Lower leg skin (tissue), 4 donors: ENCODE measurements around the gene OXSR1. TPM values are rescaled to one million over a fixed set of nuclear protein-coding genes. Genes with fewer than 3 reads are reported as not detected.

ENCODE experiments used
- DNase-seq, 2 donors: peaks; one replicate each; pipeline ENCODE4 v3.0.0-alpha.2; 2019; ENCODE audit warnings: low spot score in 2 of 2
- H3K4me3 ChIP-seq: fragments of 200-600 bp; sonication (generic); 2 replicates; pipeline ENCODE4 v1.5.1; 2017; ENCODE audit warnings: mild to moderate bottlenecking, low read depth; ENCODE audit not compliant: poor library complexity, severe bottlenecking
- CTCF ChIP-seq, 3 donors: fragments of 450-650 bp; IDR thresholded peaks; one replicate each; pipeline ENCODE4 v1.5.1; 2016; ENCODE audit warnings: antibody characterized with exemption in 3 of 3, mild to moderate bottlenecking in 3 of 3, moderate library complexity in 2 of 3
- POLR2A ChIP-seq, 2 donors: fragments of 450-650 bp; IDR thresholded peaks; one replicate each; pipeline ENCODE4 v1.6.1; 2016 to 2017; ENCODE audit warnings: antibody characterized with exemption in 2 of 2, mild to moderate bottlenecking in 1 of 2, moderate library complexity in 1 of 2
- WGBS, 2 donors: methylation state at CpG; one replicate each; pipeline ENCODE4 v1.1.5; 2018; 5-methylcytosine and 5-hydroxymethylcytosine counted together
- intact Hi-C: fragments of 100-400 bp; cut with DNase I; formaldehyde crosslinking; loops from one replicate; pipeline ENCODE4 v1.15.0; 2023; ENCODE audit warnings: low total_unique reads
- total RNA-seq, 4 donors: library from RNA; depleted of rRNA; stranded (reverse); fragments of >200 nt; gene quantifications; one replicate each; pipeline ENCODE4 v1.1.0, GENCODE V29; 2016

OXSR1 gene
- total RNA-seq, 4 donors from 2014 or later = 23.4 to 36.1 (median 31.6) TPM

GRCh38 chr3:38245930-38246329 is 80.6 kb downstream of the OXSR1 start:
- intact Hi-C loops = no loop called here
- 92% methylated on average over 4 of the region's 4 CpGs for WGBS, 2 donors
- no peak for TF ChIP-seq POLR2A (IDR thresholded peaks at IDR 0.05)

GRCh38 chr3:38247366-38248035 is 82.2 kb downstream of the OXSR1 start:
- peak in 1 of 2 donors; percentile 29 for DNase-seq
- no peak overlapping the region for H3K4me3 ChIP-seq
- no peak for TF ChIP-seq POLR2A (IDR thresholded peaks at IDR 0.05)
- TF ChIP-seq CTCF (IDR thresholded peaks at IDR 0.05) = no peak
- intact Hi-C loops = no loop called here

More at GRCh38 chr3:38245930-38246329, 80.6 kb downstream of the OXSR1 start:
- no peak for DNase-seq
- H3K4me3 ChIP-seq = no peak overlapping the region

GRCh38 chr3:38250198-38250597 is 84.9 kb downstream of the OXSR1 start:
- H3K4me3 ChIP-seq = no peak overlapping the region
- intact Hi-C loops = no loop called here
- no peak for TF ChIP-seq POLR2A (IDR thresholded peaks at IDR 0.05)
- no peak for TF ChIP-seq CTCF (IDR thresholded peaks at IDR 0.05)
- 75 to 80% methylated on average over 2 of the region's 2 CpGs for WGBS, 2 donors
- DNase-seq = no peak

GRCh38 chr3:38251197-38251596 is 85.9 kb downstream of the OXSR1 start:
- intact Hi-C loops = no loop called here
- WGBS, 2 donors = 93 to 95% methylated on average over 4 of the region's 4 CpGs
- no peak for DNase-seq
- no peak overlapping the region for H3K4me3 ChIP-seq
- no peak for TF ChIP-seq CTCF (IDR thresholded peaks at IDR 0.05)
- no peak for TF ChIP-seq POLR2A (IDR thresholded peaks at IDR 0.05)

- intact Hi-C loops = no loop called here
- H3K4me3 ChIP-seq = no peak overlapping the region
- TF ChIP-seq POLR2A (IDR thresholded peaks at IDR 0.05) (no peak), CTCF (IDR thresholded peaks at IDR 0.05) (no peak)
- 87 to 88% methylated on average over 4 of the region's 4 CpGs for WGBS, 2 donors
- DNase-seq = no peak
These were observed 88.4 kb downstream of the OXSR1 start for GRCh38 chr3:38253704-38254103.

- no peak for DNase-seq
- H3K4me3 ChIP-seq = no peak overlapping the region
- intact Hi-C loops = no loop called here
- no peak for TF ChIP-seq POLR2A (IDR thresholded peaks at IDR 0.05)
- no peak for TF ChIP-seq CTCF (IDR thresholded peaks at IDR 0.05)
- WGBS, 2 donors = 81 to 83% methylated on average over 2 of the region's 2 CpGs
These were observed 89.5 kb downstream of the OXSR1 start for GRCh38 chr3:38254872-38255271.
